GM10266 (cell line): Measurements from ENCODE around the gene ABCD3.

Experiments
- DNase-seq: peaks from one replicate; pipeline ENCODE4 v3.0.0; 2012; ENCODE audit errors: extremely low spot score
- CTCF ChIP-seq: IDR thresholded peaks from 2 replicates; pipeline ENCODE4 v1.5.1; 2012; ENCODE audit warnings: mild to moderate bottlenecking, low read depth; ENCODE audit not compliant: control insufficient read depth, insufficient read depth; ENCODE audit errors: missing control alignments

Gene ABCD3

GRCh38 chr1:94532077-94532476 is 113.9 kb downstream of the ABCD3 start:
- DNase-seq = no peak
- no peak for TF ChIP-seq CTCF

GRCh38 chr1:94535095-94535494 is 116.9 kb downstream of the ABCD3 start:
- DNase-seq = no peak
- TF ChIP-seq CTCF = no peak

DNA sequence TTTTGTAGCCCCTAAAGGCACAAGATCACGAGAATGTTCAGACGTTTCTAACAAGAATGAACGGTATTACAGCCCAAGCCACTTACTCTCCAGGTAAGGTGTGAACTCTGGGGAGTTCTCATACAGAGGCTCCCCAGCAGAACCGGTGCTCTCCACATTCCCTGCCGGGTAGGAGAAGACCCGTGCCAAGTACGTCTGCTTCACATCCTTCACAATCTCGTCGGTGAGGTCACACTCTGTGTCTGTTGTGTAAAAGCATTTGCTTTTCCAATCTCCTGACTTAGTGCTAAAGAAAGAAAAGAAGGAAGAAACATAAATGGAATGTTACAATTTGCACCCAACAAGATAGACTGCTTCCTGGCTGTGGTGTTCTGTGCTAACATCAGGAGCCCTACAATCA is 117.7 kb downstream of the ABCD3 start:
- DNase-seq = no peak
- no peak for TF ChIP-seq CTCF

DNA sequence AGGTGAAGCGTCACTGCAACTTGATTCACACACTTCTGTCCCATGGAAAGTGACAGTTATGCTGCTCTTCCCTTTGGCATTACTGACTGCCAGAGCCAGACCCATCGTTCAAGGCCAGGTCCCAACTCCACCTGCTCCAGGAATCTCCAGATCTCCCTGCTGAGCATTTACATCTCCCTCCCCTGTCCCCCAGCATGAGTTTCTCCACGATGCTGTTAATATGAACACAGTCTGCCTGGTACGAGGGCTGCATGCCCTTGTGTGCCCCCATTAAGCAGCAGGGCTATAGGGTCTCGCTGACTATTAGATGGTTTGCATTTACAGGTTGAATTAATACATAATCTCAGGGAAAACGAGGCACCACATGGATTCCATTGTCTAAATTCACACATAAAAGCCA is 119.1 kb downstream of the ABCD3 start:
- no peak for TF ChIP-seq CTCF
- DNase-seq = no peak

- DNase-seq = no peak
- TF ChIP-seq CTCF = no peak
Measured at GRCh38 chr1:94538243-94538827, 120.1 kb downstream of the ABCD3 start.

GRCh38 chr1:94539496-94539895 is 121.3 kb downstream of the ABCD3 start:
- DNase-seq = no peak
- TF ChIP-seq CTCF = no peak

DNA sequence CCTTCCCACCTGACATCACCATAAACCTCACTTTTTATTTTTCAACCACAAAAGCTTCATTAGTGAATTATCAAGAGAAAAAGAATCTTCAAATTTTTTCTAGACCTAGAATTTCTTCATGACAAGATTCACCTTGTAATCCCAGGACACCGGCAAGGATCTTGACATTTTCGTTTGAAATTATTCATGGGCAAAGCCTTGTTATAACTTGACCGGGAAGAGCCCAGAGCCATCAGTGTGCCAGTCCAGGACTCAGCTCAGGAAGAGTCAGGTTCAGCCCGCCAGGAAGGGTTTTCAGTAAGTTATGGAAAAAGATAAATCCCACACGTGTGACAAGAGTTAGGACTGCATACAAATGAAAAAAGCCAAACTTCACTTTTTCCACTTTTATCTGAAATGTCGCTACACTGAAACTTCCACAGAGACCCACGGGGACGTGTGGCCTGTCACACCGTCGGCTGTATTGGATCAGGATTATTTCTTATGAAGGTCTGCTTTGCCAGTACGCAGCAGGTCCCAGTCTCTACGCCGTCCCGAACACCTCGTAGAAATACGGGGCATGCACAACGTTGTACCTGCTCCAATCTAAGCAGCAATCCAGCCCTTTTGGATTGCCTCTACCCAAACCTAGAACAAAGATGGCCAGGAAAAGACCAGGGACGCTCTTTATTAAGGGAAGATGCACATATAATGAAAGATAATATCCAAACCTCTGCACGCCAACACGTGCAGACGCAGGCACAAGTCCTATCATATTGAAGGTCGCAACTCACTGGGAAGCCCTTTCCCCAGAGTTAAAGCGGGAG is 122.5 kb downstream of the ABCD3 start:
- no peak for TF ChIP-seq CTCF

More for the DNA sequence above, 122.5 kb downstream of the ABCD3 start:
- DNase-seq = no peak
